Prostate gland (tissue), 2 donors: ENCODE data around the gene FGFR4.

Experiments
- POLR2A ChIP-seq: fragments of 450-650 bp; IDR thresholded peaks from one replicate; pipeline ENCODE4 v1.6.1; 2016; ENCODE audit warnings: antibody characterized with exemption, mild to moderate bottlenecking
- POLR2AphosphoS5 ChIP-seq: sonication (generic); formaldehyde crosslinking; IDR thresholded peaks from one replicate; pipeline ENCODE4 v1.6.1; 2017; ENCODE audit warnings: antibody characterized with exemption
- TF ChIP-seq, protein P1 (sequence below), 4 experiments: fragments of 200-600 bp in 2 of 4; fragments of 450-650 bp in 2 of 4; sonication (generic) in 2 of 4; IDR thresholded peaks; 1 replicate in 3 of 4; 2 replicates in 1 of 4; pipeline ENCODE4 v1.5.1; 2016 to 2019; ENCODE audit warnings: antibody characterized with exemption in 4 of 4, mild to moderate bottlenecking in 2 of 4, moderate library complexity in 2 of 4

GRCh38 chr5:177130211-177131018 is 43.7 kb downstream of the FGFR4 start:
- TF ChIP-seq POLR2AphosphoS5 (no peak), POLR2A (no peak)
- TF ChIP-seq, protein P1, sequence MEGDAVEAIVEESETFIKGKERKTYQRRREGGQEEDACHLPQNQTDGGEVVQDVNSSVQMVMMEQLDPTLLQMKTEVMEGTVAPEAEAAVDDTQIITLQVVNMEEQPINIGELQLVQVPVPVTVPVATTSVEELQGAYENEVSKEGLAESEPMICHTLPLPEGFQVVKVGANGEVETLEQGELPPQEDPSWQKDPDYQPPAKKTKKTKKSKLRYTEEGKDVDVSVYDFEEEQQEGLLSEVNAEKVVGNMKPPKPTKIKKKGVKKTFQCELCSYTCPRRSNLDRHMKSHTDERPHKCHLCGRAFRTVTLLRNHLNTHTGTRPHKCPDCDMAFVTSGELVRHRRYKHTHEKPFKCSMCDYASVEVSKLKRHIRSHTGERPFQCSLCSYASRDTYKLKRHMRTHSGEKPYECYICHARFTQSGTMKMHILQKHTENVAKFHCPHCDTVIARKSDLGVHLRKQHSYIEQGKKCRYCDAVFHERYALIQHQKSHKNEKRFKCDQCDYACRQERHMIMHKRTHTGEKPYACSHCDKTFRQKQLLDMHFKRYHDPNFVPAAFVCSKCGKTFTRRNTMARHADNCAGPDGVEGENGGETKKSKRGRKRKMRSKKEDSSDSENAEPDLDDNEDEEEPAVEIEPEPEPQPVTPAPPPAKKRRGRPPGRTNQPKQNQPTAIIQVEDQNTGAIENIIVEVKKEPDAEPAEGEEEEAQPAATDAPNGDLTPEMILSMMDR (IDR thresholded peaks at IDR 0.05) = no peak
